HEK293 (cell line): Measurements from ENCODE around the gene ARHGEF26.

Source experiments
- CTCF ChIA-PET: fragments of 350-600 bp; formaldehyde crosslinking; extraction: SDS; loops from one replicate; lab custom pipeline; 2021; ENCODE audit warnings: antibody characterized with exemption; lab: Yijun Ruan, JAX
- POLR2A ChIA-PET: fragments of 300-600 bp; formaldehyde crosslinking; extraction: SDS; loops from one replicate; lab custom pipeline; 2020; ENCODE audit warnings: antibody characterized with exemption, inconsistent platforms; lab: Yijun Ruan, JAX
- H3K27ac ChIP-seq: fragments of 200-500 bp; sonication (Bioruptor generic); 2 replicates; pipeline ENCODE4 v1.5.1; 2014; ENCODE audit warnings: low read depth, low read length, control low read depth, inconsistent platforms; ENCODE audit errors: extremely low read depth
- H3K36me3 ChIP-seq, 2 experiments: fragments of 200-500 bp in 1 of 2; sonication (Bioruptor generic) in 1 of 2; 1 replicate in 1 of 2; 2 replicates in 1 of 2; pipeline ENCODE4 v1.5.1; 2014 to 2017; ENCODE audit warnings: inconsistent platforms in 2 of 2, low read length in 2 of 2; ENCODE audit not compliant: control insufficient read depth in 2 of 2, insufficient read depth in 1 of 2
- H3K4me1 ChIP-seq: fragments of 200-500 bp; sonication (Bioruptor generic); 2 replicates; pipeline ENCODE4 v1.5.1; 2014; ENCODE audit warnings: mild to moderate bottlenecking, low read length, inconsistent platforms; ENCODE audit not compliant: control insufficient read depth, insufficient read depth
- H3K4me3 ChIP-seq: 2 replicates; pipeline ENCODE4 v1.5.1; 2011; ENCODE audit warnings: low read depth, mild to moderate bottlenecking, control low read depth, low read length, moderate library complexity
- H3K9me3 ChIP-seq: fragments of 200-500 bp; sonication (Bioruptor generic); 2 replicates; pipeline ENCODE4 v1.5.1; 2014; ENCODE audit warnings: low read depth, low read length, inconsistent platforms; ENCODE audit not compliant: control insufficient read depth, insufficient read depth
- GFI1B ChIP-seq: fragments of 450-650 bp; formaldehyde crosslinking; IDR thresholded peaks from 2 replicates; pipeline ENCODE4 v1.5.1; 2016; ENCODE audit warnings: missing biosample characterization, missing genetic modification characterization
- KLF16 ChIP-seq: fragments of 450-650 bp; formaldehyde crosslinking; IDR thresholded peaks from 2 replicates; pipeline ENCODE4 v1.5.1; 2017; ENCODE audit warnings: missing biosample characterization, missing genetic modification characterization
- MYNN ChIP-seq: fragments of 450-650 bp; formaldehyde crosslinking; IDR thresholded peaks from 2 replicates; pipeline ENCODE4 v1.5.1; 2016; ENCODE audit warnings: missing biosample characterization, missing genetic modification characterization, borderline replicate concordance
- ZNF146 ChIP-seq: fragments of 450-650 bp; formaldehyde crosslinking; IDR thresholded peaks from 2 replicates; pipeline ENCODE4 v1.5.1; 2016; ENCODE audit warnings: missing biosample characterization, missing genetic modification characterization
- ZNF211 ChIP-seq: fragments of 450-650 bp; formaldehyde crosslinking; IDR thresholded peaks from 2 replicates; pipeline ENCODE4 v1.5.1; 2016; ENCODE audit warnings: low read depth, missing biosample characterization, missing genetic modification characterization
- ZNF24 ChIP-seq: fragments of 450-650 bp; formaldehyde crosslinking; IDR thresholded peaks from 2 replicates; pipeline ENCODE4 v1.5.1; 2016; ENCODE audit warnings: missing biosample characterization, missing genetic modification characterization
- ZNF324 ChIP-seq: fragments of 450-650 bp; formaldehyde crosslinking; IDR thresholded peaks from 2 replicates; pipeline ENCODE4 v1.5.1; 2016; ENCODE audit warnings: missing biosample characterization, missing genetic modification characterization
- ZNF335 ChIP-seq: fragments of 450-650 bp; formaldehyde crosslinking; conservative IDR thresholded peaks from 2 replicates; pipeline ENCODE4 v1.5.1; 2016; ENCODE audit warnings: missing biosample characterization, missing genetic modification characterization
- ZNF426 ChIP-seq: fragments of 450-650 bp; formaldehyde crosslinking; IDR thresholded peaks from 2 replicates; pipeline ENCODE4 v1.5.1; 2017; ENCODE audit warnings: missing biosample characterization, missing genetic modification characterization, mild to moderate bottlenecking, inconsistent platforms, moderate library complexity
- ZNF529 ChIP-seq: fragments of 450-650 bp; formaldehyde crosslinking; IDR thresholded peaks from 2 replicates; pipeline ENCODE4 v1.5.1; 2017; ENCODE audit warnings: missing genetic modification characterization, missing biosample characterization; ENCODE audit not compliant: insufficient replicate concordance
- ZNF544 ChIP-seq: fragments of 450-650 bp; formaldehyde crosslinking; IDR thresholded peaks from 2 replicates; pipeline ENCODE4 v1.5.0; 2017; ENCODE audit warnings: missing biosample characterization, missing genetic modification characterization
- ZNF585B ChIP-seq: fragments of 450-650 bp; formaldehyde crosslinking; IDR thresholded peaks from 2 replicates; pipeline ENCODE4 v1.5.1; 2016; ENCODE audit warnings: missing biosample characterization, missing genetic modification characterization
- ZNF600 ChIP-seq: fragments of 450-650 bp; formaldehyde crosslinking; IDR thresholded peaks from 2 replicates; pipeline ENCODE4 v1.5.1; 2016; ENCODE audit warnings: missing biosample characterization, missing genetic modification characterization
- ZNF621 ChIP-seq: fragments of 450-650 bp; formaldehyde crosslinking; IDR thresholded peaks from 2 replicates; pipeline ENCODE4 v1.5.1; 2017; ENCODE audit warnings: missing biosample characterization, missing genetic modification characterization
- ZNF624 ChIP-seq: fragments of 450-650 bp; formaldehyde crosslinking; IDR thresholded peaks from 2 replicates; pipeline ENCODE4 v1.5.1; 2017; ENCODE audit warnings: missing biosample characterization, missing genetic modification characterization
- ZNF639 ChIP-seq: fragments of 450-650 bp; formaldehyde crosslinking; IDR thresholded peaks from 2 replicates; pipeline ENCODE4 v1.5.1; 2016; ENCODE audit warnings: missing biosample characterization, missing genetic modification characterization
- ZNF654 ChIP-seq: fragments of 450-650 bp; formaldehyde crosslinking; IDR thresholded peaks from 2 replicates; pipeline ENCODE4 v1.5.1; 2016; ENCODE audit warnings: low read depth, missing biosample characterization, missing genetic modification characterization
- ZNF692 ChIP-seq: fragments of 450-650 bp; formaldehyde crosslinking; IDR thresholded peaks from 2 replicates; pipeline ENCODE4 v1.5.1; 2016; ENCODE audit warnings: missing biosample characterization, missing genetic modification characterization
- ZNF785 ChIP-seq: fragments of 450-650 bp; formaldehyde crosslinking; IDR thresholded peaks from 2 replicates; pipeline ENCODE4 v1.5.1; 2016; ENCODE audit warnings: missing biosample characterization, missing genetic modification characterization
- ZNF830 ChIP-seq: fragments of 450-650 bp; IDR thresholded peaks from 2 replicates; pipeline ENCODE4 v1.5.0; 2018; ENCODE audit warnings: missing biosample characterization, missing genetic modification characterization, low read depth, mild to moderate bottlenecking, moderate library complexity
- ZNF837 ChIP-seq: fragments of 450-650 bp; formaldehyde crosslinking; IDR thresholded peaks from 2 replicates; pipeline ENCODE4 v1.5.1; 2016; ENCODE audit warnings: missing biosample characterization, missing genetic modification characterization
- ZXDB ChIP-seq: fragments of 450-650 bp; formaldehyde crosslinking; IDR thresholded peaks from 2 replicates; pipeline ENCODE4 v1.5.1; 2016; ENCODE audit warnings: missing biosample characterization, missing genetic modification characterization
- TF ChIP-seq, protein P1 (sequence below): fragments of 450-650 bp; formaldehyde crosslinking; IDR thresholded peaks from 2 replicates; pipeline ENCODE4 v1.5.1; 2017; ENCODE audit warnings: missing biosample characterization, missing genetic modification characterization
- TF ChIP-seq, protein P2 (sequence below): fragments of 450-650 bp; formaldehyde crosslinking; IDR thresholded peaks from 2 replicates; pipeline ENCODE4 v1.5.1; 2016; ENCODE audit warnings: missing biosample characterization, missing genetic modification characterization
- TF ChIP-seq, protein P3 (sequence below): fragments of 450-650 bp; formaldehyde crosslinking; IDR thresholded peaks from 2 replicates; pipeline ENCODE4 v1.5.1; 2016; ENCODE audit warnings: missing biosample characterization, missing genetic modification characterization

ARHGEF26 gene

GRCh38 chr3:154111365-154111935, 9.7 kb upstream of the ARHGEF26 start (continued):
- TF ChIP-seq, protein P1, sequence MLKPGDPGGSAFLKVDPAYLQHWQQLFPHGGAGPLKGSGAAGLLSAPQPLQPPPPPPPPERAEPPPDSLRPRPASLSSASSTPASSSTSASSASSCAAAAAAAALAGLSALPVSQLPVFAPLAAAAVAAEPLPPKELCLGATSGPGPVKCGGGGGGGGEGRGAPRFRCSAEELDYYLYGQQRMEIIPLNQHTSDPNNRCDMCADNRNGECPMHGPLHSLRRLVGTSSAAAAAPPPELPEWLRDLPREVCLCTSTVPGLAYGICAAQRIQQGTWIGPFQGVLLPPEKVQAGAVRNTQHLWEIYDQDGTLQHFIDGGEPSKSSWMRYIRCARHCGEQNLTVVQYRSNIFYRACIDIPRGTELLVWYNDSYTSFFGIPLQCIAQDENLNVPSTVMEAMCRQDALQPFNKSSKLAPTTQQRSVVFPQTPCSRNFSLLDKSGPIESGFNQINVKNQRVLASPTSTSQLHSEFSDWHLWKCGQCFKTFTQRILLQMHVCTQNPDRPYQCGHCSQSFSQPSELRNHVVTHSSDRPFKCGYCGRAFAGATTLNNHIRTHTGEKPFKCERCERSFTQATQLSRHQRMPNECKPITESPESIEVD (tag by site-specific recombination), result no peak
- TF ChIP-seq, protein P2, sequence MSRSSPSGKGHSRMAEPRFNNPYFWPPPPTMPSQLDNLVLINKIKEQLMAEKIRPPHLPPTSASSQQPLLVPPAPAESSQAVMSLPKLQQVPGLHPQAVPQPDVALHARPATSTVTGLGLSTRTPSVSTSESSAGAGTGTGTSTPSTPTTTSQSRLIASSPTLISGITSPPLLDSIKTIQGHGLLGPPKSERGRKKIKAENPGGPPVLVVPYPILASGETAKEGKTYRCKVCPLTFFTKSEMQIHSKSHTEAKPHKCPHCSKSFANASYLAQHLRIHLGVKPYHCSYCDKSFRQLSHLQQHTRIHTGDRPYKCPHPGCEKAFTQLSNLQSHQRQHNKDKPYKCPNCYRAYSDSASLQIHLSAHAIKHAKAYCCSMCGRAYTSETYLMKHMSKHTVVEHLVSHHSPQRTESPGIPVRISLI (tag by site-specific recombination), result no peak
- no peak for TF ChIP-seq ZNF426 (tag by site-specific recombination)
- TF ChIP-seq ZNF24, result no peak
- no peak for TF ChIP-seq ZNF639
- TF ChIP-seq ZNF544 (tag by site-specific recombination), result no peak

DNA sequence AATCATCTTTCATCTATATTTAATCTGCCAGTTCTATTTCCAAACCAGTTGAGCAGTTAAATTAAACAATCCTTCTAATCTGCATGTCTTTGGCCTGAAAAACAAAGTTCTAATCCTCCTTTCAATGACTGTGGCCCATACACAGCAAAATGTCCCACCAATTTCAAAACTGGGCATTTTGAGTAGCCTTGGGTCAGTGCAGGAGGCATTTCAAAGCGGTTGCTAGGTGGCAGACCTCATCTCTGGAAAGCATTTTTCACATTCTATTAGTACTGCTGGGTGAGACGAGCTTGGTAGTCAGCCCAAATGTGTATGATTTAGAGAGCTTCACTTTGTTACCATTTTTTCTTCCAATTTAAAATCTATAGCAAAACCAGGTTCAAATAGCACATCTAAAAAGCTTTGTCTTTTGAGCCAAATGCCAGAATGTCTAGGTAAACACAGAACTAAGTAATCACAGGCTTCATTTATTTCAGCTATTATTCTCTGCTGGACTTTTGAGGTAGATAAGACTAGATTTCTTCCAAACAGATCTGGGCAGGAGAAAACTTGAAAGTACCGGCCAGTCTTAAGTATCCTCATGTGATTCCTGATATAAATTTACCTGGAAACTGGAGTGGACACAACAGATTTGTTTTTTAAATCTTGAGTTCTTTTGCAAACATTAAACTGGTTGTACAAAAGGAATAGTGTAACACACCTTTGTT, 8.9 kb upstream of the ARHGEF26 start:
- Histone ChIP-seq H3K36me3 (no peaks in the 10 kb centered on the region), H3K4me3 (no peak overlapping the region), H3K4me1 (no peaks in the 10 kb centered on the region), H3K9me3 (no peaks in the 10 kb centered on the region), H3K27ac (no peak overlapping the region)
- CTCF ChIA-PET, result interaction anchor here (0.6 to 1.3 kb wide), 2 partner anchors 140 to 406 kb away, joined by 4 to 6 read pairs; no protein-coding TSS in a partner anchor
- POLR2A ChIA-PET, result interaction anchor here (1.3 kb wide), 1 partner anchor 9 kb away, joined by 4 read pairs; the partner anchor contains the start of gene ARHGEF26
- TF ChIP-seq GFI1B (tag by site-specific recombination) (no peak), ZNF211 (no peak), KLF16 (tag by site-specific recombination) (no peak), ZNF785 (tag by site-specific recombination) (no peak), ZNF624 (no peak), ZNF146 (tag by site-specific recombination) (no peak), MYNN (tag by site-specific recombination) (no peak), ZNF585B (tag by site-specific recombination) (no peak), ZNF837 (tag by site-specific recombination) (no peak), ZXDB (tag by site-specific recombination) (no peak), ZNF324 (tag by site-specific recombination) (no peak), ZNF654 (tag by site-specific recombination) (no peak), ZNF529 (tag by site-specific recombination) (no peak), ZNF600 (tag by site-specific recombination) (no peak)

DNA sequence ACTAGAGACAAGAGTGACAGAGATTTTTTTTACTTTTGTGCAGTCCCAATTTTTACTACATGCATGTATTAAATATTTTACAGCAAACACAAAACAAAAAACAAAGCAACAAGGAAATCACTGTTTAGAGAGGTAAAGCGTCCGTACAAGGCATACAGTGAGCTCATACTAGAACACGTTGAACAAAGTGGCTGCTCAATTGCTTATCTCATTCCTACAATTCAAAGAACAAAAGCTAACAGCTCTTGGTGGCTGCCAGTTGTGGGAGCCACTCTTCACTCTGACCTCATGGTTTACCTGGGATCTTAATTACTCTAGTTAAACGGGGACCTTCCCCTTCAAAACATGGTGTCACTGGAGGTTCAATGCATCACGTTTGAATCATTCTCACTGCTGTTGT, 7.6 kb upstream of the ARHGEF26 start:
- H3K27ac ChIP-seq, result no peak overlapping the region
- H3K9me3 ChIP-seq, result no peaks in the 10 kb centered on the region
- ChIA-PET POLR2A (interaction anchor here (1.3 kb wide), 1 partner anchor 8 kb away, joined by 4 read pairs; the partner anchor contains the start of gene ARHGEF26), CTCF (no interaction called here)
- no peaks in the 10 kb centered on the region for H3K36me3 ChIP-seq
- H3K4me1 ChIP-seq, result no peaks in the 10 kb centered on the region
- no peak overlapping the region for H3K4me3 ChIP-seq
- no peak for TF ChIP-seq ZNF335 (tag by site-specific recombination)
- TF ChIP-seq, protein P3, sequence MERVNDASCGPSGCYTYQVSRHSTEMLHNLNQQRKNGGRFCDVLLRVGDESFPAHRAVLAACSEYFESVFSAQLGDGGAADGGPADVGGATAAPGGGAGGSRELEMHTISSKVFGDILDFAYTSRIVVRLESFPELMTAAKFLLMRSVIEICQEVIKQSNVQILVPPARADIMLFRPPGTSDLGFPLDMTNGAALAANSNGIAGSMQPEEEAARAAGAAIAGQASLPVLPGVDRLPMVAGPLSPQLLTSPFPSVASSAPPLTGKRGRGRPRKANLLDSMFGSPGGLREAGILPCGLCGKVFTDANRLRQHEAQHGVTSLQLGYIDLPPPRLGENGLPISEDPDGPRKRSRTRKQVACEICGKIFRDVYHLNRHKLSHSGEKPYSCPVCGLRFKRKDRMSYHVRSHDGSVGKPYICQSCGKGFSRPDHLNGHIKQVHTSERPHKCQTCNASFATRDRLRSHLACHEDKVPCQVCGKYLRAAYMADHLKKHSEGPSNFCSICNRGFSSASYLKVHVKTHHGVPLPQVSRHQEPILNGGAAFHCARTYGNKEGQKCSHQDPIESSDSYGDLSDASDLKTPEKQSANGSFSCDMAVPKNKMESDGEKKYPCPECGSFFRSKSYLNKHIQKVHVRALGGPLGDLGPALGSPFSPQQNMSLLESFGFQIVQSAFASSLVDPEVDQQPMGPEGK, result no peak
- no peak for TF ChIP-seq ZNF830 (tag by site-specific recombination)
- TF ChIP-seq ZNF692 (tag by site-specific recombination), result no peak
- TF ChIP-seq ZNF621 (tag by site-specific recombination), result no peak
